ENCODE results near the gene NECTIN1. TPM values are rescaled to one million over a fixed set of nuclear protein-coding genes. Genes with fewer than 3 reads are reported as not detected.

Gene NECTIN1
- total RNA-seq: 2.7 and 4.0 TPM in 2 replicates

DNA sequence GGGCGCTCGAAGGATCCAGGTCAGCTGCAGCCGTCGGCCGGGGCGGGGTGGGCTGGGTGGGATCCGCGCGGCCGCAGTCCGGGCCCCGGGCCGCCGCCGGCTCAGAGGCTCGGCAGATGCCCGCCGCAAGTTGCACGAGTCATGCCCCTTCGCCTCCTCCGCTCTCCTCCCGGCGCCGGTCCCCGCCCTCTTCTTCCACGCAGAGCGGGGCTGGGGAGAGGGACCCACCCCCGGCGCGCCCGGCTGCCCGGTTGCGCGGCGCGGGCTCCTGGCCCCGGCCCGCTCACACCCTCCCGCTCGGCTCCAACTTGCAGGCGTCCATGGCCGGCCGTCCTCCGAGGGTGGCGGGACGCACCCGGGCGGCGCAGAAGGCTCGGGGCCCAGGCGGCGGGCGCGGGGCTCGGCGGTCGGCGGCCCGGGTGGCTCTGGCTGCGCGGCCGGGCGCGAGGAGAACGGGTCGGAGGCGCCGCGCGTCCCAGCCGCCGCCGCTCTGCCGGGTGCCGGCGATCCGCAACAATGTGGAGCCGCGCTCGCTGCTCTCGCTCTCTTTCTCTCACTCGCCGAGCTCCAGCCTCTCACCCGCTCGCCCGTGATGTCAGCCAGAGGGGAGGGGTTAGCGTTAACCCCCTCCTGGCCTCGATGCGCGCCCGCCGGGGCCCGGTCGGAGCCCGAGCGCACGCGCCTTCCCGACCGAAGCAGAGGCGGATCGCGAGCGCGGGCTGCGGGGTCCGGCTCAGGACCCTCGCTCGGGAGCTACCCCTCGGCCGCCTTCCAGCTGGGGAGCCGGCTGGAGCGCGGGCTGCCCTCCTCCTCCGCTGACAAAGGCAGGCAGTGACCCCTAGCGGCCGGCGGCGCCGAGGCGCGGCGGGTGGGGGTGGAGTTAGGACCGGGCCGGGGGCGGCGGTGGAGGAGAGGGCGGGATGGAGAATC, at the start of gene NECTIN1:
Gene NECTIN1 (minus strand): TSS at position 550 of the 930 bp plus-strand sequence. CDS start 647 bp downstream, outside the sequence.

Measured in bronchus fibroblast of lung (primary cell).